IPS-18a (cell line): ENCODE measurements around the gene MAML2.

Experiments
- H3K27ac ChIP-seq: one replicate; pipeline ENCODE4 v1.5.1; 2013; ENCODE audit warnings: low read length
- H3K27me3 ChIP-seq: one replicate; pipeline ENCODE4 v1.6.1; 2013; ENCODE audit warnings: mild to moderate bottlenecking, low read length; ENCODE audit not compliant: control insufficient read depth, insufficient read depth
- H3K36me3 ChIP-seq: one replicate; pipeline ENCODE4 v1.6.1; 2013; ENCODE audit warnings: low read depth, low read length; ENCODE audit not compliant: control insufficient read depth
- H3K4me1 ChIP-seq: one replicate; pipeline ENCODE4 v1.6.1; 2013; ENCODE audit warnings: low read depth, low read length; ENCODE audit not compliant: control insufficient read depth
- H3K4me3 ChIP-seq: one replicate; pipeline ENCODE4 v1.5.1; 2013; ENCODE audit warnings: low read length
- H3K9ac ChIP-seq: one replicate; pipeline ENCODE4 v1.6.1; 2013; ENCODE audit warnings: mild to moderate bottlenecking, low read length, moderate library complexity
- H3K9me3 ChIP-seq: one replicate; pipeline ENCODE4 v1.6.1; 2013; ENCODE audit warnings: low read depth, low read length; ENCODE audit not compliant: control insufficient read depth

The MAML2 gene

DNA sequence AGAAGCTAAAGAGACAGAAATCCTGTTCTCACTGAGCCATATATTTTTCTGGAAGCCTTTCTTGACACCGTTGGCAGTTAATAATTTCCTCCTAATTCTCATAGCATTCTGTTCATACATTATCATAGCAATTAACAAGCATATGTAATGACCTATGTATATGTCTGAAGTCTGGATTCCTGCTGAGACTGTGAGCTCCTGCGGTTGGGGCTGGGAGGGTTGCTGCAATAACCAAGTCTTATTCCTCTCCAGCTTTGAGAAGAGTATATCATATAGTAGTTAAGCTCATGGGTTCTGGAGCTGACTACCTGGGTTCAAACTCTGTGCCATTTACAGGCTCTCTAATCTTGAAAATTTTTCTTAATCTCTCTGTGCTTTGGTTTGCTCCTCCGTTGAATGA, 175.2 kb downstream of the MAML2 start:
- Histone ChIP-seq H3K27me3 (no peaks in the 10 kb centered on the region), H3K9ac (no peak overlapping the region), H3K4me3 (no peak overlapping the region), H3K27ac (no peak overlapping the region), H3K9me3 (no peaks in the 10 kb centered on the region), H3K36me3 (no peaks in the 10 kb centered on the region), H3K4me1 (peaks cover 15% of the 10 kb centered on the region)

DNA sequence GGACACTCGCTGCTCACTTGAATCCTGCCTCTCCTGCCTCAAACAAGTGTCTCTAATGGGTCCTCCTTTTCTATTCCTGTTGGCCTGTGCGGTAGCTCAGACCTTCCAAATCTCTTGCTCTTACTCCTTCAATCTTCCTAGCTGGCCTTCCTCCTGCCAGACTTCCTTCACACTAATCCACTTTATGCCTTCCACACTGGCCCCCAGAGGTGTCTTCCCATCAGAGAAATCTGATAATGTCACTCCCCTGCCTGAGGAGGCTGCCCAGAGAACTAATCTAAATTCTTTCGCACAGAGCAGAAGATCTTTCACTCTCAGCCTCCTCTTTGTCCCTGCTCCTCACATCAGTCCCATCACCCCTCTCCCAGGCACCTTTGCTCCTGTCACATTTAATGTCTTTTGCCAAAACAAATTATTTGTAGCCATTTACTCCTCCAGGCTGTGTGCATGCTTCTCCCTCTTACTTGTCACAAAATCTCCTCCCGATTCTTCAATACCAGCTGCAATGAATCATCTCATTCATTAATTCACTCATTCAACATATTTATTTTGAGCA, 175.7 kb downstream of the MAML2 start:
- Histone ChIP-seq H3K36me3 (no peaks in the 10 kb centered on the region), H3K27ac (no peak overlapping the region), H3K9me3 (no peaks in the 10 kb centered on the region), H3K4me1 (peaks cover 15% of the 10 kb centered on the region), H3K9ac (no peak overlapping the region), H3K4me3 (no peak overlapping the region), H3K27me3 (no peaks in the 10 kb centered on the region)

DNA sequence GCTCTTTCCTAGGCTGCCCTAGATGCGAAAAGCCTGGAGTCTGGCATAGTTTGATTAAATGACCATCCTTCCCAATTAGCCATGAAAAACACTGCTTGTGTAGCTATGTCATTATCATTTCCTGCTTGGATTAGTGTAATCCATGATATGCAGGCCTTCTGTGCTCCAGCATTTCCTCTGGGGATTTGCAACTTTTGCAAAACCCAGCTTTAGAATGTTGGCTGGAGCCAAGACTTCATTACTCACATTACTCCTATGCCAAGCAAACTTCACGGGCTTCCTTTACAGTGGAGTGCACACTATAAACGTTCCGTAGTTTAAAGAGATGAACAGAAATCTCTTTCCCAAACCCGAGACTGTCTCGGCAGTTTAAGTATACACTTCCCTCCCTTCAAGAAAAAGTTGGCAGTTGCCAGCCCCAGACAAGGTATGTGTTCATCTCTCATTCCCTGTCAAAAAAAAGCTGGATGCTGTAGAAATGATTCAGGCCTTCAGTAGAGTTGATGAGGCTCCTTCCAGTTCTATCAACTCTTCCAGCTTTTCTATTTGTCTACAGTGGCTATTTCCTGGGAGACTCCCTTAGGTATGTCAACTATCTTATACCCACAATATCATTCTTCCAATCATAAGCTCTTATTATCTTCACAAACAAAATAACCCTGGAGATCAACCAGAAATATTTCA, 180.0 kb downstream of the MAML2 start:
- Histone ChIP-seq H3K4me1 (peaks cover 27% of the 10 kb centered on the region), H3K4me3 (no peak overlapping the region), H3K36me3 (no peaks in the 10 kb centered on the region), H3K9me3 (no peaks in the 10 kb centered on the region), H3K27ac (no peak overlapping the region), H3K9ac (no peak overlapping the region), H3K27me3 (no peaks in the 10 kb centered on the region)

DNA sequence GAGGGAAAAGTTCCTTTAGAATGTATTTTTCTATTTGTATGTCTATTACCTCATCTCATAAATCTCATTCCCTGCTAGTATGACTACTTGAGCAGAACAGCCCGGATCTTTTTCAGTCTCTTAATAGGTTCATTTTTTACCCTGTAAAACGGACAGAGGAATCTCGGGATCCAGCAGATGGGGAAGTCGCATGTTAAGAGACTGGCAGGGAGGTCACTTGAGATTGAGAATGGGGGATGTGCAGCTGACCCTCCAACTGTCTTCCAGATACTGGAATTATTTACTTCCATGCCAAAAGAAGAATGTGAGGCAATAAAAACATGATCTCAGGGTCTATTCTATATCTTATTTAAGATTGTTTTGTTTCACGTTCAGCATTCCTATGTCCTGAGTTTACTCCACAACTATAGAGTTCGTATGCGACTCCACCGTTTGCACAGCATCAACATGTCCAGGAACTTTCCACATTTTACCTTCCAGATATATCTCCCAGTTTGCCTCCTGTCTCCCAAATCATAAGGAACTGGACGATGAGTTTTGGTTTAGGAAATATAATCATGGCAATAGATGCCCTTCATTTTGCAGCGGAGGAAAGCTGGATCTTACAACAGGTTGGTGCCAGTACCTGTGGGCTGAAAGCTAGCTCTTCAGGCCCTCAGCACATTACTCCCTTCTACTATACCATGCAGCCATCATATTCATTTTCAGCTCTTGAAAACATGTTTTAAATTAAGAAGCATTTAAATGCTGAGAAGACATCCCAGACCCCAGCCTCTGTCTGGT, 181.5 kb downstream of the MAML2 start:
- H3K36me3 ChIP-seq, result no peaks in the 10 kb centered on the region
- no peak overlapping the region for H3K9ac ChIP-seq
- no peaks in the 10 kb centered on the region for H3K27me3 ChIP-seq
- no peaks in the 10 kb centered on the region for H3K9me3 ChIP-seq
- no peak overlapping the region for H3K4me3 ChIP-seq
- peaks cover 19% of the 10 kb centered on the region for H3K4me1 ChIP-seq
- H3K27ac ChIP-seq, result no peak overlapping the region

DNA sequence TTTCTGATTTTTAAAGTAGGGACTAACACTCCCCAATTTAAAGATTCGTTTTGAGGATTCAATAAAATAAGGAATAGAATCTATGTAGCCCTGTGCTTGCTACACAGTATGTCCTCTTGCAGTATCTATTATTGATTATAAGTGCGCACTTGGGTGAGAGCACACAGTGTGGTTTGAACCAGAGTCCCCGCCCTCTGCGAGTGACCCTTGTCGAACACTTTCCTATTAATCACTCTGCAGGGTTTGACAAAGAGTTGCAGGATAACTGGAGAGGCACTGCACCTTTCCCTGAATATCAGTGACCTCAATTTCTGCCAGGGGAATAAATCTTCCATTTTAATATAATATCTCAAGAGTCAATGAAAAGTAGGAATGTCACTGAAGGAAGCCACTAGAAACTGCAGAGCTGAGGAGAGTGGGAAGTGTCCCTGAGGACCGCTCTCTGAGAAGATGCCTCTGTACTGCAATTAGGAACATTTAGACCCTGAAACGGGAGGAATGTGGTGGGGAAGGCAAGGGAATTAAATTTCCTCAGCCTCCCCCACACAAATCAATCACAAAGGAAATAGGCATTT, 182.2 kb downstream of the MAML2 start:
- H3K27ac ChIP-seq, result no peak overlapping the region
- H3K4me3 ChIP-seq, result no peak overlapping the region
- H3K27me3 ChIP-seq, result no peaks in the 10 kb centered on the region
- H3K4me1 ChIP-seq, result peaks cover 20% of the 10 kb centered on the region
- no peaks in the 10 kb centered on the region for H3K9me3 ChIP-seq
- no peak overlapping the region for H3K9ac ChIP-seq
- no peaks in the 10 kb centered on the region for H3K36me3 ChIP-seq

DNA sequence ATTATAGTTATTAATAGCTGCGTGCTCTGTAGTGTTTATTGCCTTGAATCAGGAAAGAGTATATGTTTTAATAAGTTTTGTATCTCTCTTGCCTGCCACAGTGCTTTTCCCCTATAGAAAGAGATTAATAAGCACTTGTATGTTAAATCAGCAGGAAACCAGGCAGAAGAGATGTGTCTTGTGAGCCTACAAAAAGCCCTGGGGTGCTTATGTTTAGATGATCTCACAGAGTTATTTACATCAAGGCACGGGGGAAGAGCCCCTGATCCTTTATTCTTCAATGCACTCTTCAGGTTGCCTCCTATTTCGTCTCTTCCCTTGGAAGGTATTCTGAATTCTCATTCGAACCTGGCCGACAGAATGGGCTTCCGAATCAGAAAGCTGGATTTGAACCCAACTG, 183.0 kb downstream of the MAML2 start:
- Histone ChIP-seq H3K9ac (no peak overlapping the region), H3K4me1 (peaks cover 23% of the 10 kb centered on the region)

DNA sequence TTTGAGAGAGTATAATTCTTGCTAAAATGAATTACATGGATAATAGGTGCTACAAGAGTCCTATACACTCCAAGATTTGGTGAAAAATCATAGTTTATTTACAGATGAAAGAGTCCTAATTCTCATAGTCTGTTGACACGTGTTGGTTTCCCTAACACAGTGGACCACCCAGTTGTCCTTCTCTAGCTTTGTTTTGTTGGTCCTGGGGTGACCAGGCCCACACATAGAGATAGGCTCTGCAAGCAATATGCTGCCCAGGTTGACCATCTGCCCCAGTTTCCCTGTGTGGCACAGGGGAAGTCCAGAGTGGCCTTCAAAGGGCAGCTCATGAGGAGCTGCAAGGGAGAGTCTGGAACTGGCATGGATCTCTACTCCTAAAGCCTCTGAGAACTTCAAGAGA, 184.9 kb downstream of the MAML2 start:
- no peak overlapping the region for H3K27ac ChIP-seq
- H3K9me3 ChIP-seq, result no peaks in the 10 kb centered on the region
- H3K27me3 ChIP-seq, result no peaks in the 10 kb centered on the region
- peaks cover 23% of the 10 kb centered on the region for H3K4me1 ChIP-seq
- H3K36me3 ChIP-seq, result no peaks in the 10 kb centered on the region
- H3K9ac ChIP-seq, result no peak overlapping the region
- H3K4me3 ChIP-seq, result no peak overlapping the region

More for the DNA sequence above, 183.0 kb downstream of the MAML2 start:
- no peaks in the 10 kb centered on the region for H3K36me3 ChIP-seq
- no peaks in the 10 kb centered on the region for H3K27me3 ChIP-seq
- H3K9me3 ChIP-seq, result no peaks in the 10 kb centered on the region
- no peak overlapping the region for H3K4me3 ChIP-seq
- no peak overlapping the region for H3K27ac ChIP-seq

DNA sequence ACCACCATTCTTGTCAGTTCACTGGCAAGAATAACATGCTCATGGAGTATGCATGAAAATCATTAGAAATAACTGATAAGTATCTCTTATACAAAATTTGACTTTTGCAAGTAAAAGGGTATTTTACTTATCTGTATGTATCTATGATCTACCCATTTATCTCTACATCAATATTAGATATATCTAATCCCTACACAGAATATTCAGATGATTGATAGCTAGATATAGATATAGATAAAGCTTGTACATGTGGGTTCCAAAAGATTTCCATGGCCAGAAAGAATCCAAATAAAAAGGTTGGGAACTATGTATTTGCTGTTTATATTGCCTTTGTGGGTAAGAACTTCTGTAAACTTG, 185.5 kb downstream of the MAML2 start:
- no peak overlapping the region for H3K9ac ChIP-seq
- peaks cover 23% of the 10 kb centered on the region for H3K4me1 ChIP-seq
- H3K9me3 ChIP-seq, result no peaks in the 10 kb centered on the region
- no peak overlapping the region for H3K27ac ChIP-seq
- H3K27me3 ChIP-seq, result no peaks in the 10 kb centered on the region
- H3K4me3 ChIP-seq, result no peak overlapping the region
- no peaks in the 10 kb centered on the region for H3K36me3 ChIP-seq

DNA sequence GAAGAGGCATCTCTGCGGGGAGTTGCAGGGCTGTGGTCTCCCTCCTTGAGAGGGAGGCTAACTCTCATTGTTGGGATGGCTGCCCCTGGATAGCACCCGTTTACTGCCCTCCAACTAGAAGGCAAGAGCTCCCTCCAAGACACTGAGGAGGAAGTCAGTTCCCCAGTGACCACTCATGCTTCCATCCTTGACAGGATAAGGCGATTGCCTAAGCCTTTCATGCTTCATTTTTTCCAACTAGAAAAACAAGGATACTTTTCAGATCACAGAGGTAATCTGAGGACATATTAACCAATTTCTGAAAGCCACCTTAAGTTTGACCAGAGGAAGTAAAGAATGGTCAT, 186.6 kb downstream of the MAML2 start:
- H3K27ac ChIP-seq, result no peak overlapping the region
- no peak overlapping the region for H3K9ac ChIP-seq
- no peaks in the 10 kb centered on the region for H3K27me3 ChIP-seq
- H3K36me3 ChIP-seq, result no peaks in the 10 kb centered on the region
- H3K9me3 ChIP-seq, result no peaks in the 10 kb centered on the region
- H3K4me1 ChIP-seq, result peaks cover 20% of the 10 kb centered on the region
- H3K4me3 ChIP-seq, result no peak overlapping the region

DNA sequence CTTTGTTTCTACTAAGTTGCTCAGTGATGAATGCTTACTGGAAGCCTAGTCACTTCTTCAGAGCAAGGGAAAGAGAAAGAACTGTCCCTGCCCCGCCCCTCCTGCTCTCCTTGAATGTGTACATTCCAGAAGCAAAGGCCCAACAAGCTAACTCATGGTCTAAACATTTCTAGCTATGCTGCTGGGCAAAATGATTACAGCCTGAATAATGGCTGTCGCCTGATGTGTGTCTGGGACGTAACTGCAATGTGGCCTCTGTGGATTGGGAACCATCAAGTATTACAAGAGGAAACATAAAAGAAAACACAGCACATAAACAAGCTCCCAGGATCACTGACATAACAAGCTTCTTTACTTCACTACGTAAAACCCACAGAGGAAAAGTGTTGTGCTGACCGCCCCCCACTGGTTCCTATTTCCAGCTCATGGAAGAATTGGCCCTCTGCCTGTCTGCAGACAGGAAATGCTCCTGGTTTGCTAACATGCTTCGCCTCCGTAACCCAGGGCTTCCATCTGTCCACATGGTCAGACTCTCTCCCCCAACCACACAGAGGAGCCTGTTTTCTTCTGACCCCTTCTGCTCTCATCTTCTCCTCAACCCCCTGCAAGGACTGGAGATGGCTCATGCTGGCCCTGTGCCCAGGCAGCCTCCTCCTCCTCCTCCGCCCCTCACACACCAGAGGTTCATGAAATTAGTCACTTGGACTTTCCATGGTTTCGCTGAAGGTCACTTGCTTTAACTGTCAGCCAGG, 187.2 kb downstream of the MAML2 start:
- Histone ChIP-seq H3K4me3 (no peak overlapping the region), H3K9me3 (no peaks in the 10 kb centered on the region), H3K4me1 (peaks cover 14% of the 10 kb centered on the region), H3K36me3 (no peaks in the 10 kb centered on the region), H3K27me3 (no peaks in the 10 kb centered on the region), H3K9ac (no peak overlapping the region), H3K27ac (no peak overlapping the region)

DNA sequence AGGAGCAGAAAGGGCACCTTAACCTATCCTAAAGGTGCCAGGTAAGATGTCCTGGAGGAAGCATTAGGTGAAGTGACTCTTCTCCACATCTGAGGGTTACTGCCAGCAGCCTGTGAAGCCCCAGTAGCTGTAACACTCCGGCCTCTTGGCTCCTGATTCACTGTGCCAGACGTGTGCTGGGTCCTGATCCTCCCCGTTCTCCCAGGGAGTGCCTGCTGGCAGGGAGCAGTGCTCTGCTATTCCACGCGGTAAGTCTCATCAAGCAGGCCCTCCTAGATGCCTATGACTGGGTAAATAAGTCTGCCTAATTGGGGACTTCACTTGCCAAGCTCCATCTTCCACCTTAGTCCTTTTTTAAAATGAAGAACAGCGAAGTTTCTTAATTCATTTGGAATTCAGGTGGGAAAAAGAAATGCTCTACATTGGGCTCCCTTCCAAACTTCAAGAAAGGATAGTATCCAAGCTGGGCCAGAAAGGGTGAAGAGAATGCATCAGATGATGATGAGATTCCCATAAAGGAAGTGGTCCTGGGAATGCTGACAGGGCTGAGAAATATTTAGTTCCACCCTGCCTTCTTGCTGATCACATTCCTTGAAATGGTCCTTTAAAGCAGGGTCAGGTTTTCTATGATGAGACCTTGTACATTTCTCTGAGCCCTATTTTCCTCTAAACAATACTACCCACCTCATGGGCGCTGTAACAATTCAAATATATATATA, 188.0 kb downstream of the MAML2 start:
- no peak overlapping the region for H3K4me3 ChIP-seq
- no peak overlapping the region for H3K27ac ChIP-seq
- no peak overlapping the region for H3K9ac ChIP-seq
- H3K36me3 ChIP-seq, result no peaks in the 10 kb centered on the region
- H3K9me3 ChIP-seq, result no peaks in the 10 kb centered on the region
- no peaks in the 10 kb centered on the region for H3K27me3 ChIP-seq
- H3K4me1 ChIP-seq, result peaks cover 9% of the 10 kb centered on the region
